Medulla oblongata (tissue), 1 donor: ENCODE results near the gene TESK2.

ENCODE experiments used
- DNase-seq: peaks from one replicate; pipeline ENCODE4 v3.0.0-alpha.2; 2015; ENCODE audit errors: extremely low spot score

TESK2 gene

DNA sequence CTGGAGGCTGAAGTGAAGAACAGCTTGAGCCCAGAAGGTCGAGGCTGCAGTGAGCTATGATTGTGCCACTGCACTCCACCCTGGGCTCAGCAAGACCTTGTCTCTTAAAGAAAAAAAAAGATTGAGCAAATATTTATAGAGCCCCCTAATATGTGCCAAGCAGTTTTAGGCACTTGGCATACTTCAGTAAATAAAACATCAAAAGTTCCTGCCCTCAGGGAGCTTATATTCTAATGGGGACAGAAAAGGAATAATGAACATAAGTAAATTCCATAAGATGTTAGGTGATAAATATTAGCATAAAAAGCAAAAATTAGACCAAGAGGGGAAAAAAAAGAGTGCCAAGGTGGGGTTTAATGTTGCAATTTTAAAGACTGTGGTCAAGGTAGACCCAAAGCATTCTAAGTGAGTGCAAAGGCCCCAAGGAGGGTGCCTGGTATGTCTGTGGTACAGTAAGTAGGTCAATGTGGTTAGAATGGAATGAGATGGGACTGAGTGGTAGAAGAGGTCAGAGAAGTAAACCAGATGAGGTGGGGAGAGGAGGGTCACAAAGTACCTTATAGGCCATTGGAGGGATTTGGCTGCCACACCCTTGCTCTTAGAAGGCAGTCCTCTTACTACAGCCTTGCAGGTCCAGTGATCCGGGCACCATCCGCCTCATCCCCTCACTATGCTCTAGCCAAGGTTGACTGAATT lies 153.2 kb downstream of the TESK2 start:
- DNase-seq = no peak

DNA sequence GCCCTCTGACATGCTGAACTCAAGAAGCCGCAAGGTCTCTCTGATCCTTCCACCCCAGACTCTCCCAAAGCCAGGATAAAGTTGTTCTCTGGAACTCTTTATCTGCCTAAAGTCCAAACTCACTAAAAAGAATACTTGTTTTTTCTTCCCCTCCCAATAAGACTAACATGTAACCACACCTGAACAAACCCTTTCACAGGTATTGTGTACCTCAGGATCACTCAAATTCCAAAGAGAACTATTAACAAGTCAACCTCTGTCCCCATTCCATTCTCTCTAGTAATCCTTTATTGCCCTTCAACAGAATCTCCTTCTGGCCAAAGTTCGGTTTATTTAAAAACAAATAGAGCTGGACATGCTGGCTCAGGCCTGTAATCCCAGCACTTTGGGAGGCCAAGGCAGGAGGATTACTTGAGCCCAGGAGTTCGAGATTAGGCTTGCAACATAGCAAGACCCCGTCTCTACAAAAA lies 155.1 kb downstream of the TESK2 start:
- DNase-seq = no peak

DNA sequence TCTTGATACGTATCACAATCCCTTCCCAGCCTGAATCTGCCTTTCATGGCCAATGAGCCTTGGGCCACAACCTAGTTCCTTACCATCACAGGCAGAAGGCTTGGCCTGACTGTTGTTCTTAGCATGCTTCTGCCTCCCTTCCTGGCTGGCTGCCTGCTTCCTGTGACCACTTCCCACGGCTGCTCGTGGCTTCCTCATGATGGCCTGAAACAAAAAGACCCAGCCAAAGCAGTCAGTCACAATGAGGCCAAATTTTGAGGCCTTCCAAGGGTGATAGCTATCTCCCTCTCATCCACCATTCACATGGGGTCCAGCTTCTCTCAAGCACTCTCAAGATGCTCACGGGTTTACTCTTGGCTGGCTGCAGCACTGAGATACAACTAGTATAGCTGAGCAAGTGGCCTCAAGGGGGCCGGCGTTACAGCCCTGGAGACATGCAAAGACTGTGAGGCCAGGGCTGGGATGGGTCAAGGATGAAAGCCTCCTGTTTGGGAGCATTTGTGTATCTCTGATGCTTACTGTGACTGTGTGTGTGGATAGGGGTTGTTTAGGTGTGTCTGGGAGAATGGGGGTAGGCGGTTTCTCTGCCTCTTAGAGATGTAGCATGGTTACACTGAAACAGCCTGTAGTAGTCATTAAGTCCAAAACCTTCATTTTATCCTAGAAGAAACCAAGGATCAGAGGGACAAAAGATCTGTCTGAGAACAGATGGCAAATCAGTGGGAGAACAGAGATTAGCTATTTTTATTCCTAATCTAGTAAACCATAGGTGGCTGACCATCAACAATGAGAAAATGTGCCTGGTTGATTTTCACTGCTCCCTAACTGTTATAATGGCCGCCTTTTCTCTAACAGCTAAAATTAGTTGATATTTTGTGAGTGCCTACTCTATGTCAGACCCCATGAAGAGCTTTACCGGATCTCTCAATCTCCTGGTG lies 156.4 kb downstream of the TESK2 start:
- DNase-seq = peak; percentile 66

DNA sequence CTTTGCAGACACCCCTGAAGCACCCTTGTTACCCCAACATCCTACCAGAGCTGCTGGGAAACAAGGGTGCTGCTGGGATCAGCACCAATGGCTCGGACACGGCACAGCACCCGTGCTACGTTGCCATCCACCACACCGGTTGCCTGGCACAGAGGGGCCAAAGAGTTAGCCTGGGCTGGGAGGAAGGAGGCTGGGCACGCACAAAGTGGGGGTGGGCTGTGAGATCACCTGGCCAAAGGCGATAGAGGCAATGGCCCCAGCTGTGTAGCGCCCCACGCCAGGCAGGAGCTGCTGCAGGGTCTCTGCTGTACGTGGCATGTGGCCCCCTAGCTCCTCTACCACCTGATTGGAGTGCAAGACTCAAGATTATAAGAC lies 158.6 kb downstream of the TESK2 start:
- DNase-seq = no peak

DNA sequence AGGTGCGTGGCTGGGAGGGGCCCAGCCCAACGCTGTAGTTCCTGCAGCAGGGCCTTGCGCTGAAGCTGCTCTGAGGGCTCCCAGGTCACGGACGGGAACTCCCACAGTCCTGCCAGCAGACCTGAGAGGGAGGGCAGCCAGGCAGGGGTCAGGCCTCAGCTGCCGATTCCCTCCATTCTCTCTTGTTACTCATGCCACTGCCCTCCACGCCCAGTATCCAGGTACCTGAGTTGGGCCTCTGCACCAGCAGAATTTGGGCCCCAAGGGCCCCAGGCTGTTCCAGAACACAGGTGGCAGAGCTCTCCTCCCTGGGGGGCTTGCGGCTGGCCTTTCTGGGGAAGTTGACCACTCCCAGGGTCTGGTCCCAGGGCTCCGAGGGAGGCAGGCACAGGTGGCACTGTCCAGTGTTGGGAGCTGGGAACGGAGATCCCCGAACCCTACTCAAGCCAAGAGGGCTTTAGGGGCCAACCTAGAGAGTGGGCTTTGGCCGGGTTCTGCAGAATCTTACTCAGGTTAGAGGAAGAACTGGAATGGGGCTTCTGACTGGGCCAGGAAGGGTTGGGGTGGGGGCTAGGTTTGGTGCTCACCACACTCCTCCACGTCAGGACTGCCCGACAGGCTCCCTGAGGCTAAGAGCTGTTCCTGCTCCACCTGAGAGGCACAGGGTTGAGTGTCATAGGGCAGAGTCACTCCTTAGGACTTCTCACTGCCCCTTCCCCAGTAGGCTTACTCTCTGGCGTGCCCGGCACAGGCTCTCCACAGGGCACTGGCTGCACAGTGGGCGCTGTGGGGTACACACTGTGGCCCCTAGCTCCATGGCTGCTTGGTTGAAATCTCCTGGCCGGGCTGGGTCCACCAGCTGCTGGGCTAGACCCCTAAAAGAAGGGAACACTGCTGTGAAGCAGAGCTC lies 159.3 kb downstream of the TESK2 start:
- no peak for DNase-seq

DNA sequence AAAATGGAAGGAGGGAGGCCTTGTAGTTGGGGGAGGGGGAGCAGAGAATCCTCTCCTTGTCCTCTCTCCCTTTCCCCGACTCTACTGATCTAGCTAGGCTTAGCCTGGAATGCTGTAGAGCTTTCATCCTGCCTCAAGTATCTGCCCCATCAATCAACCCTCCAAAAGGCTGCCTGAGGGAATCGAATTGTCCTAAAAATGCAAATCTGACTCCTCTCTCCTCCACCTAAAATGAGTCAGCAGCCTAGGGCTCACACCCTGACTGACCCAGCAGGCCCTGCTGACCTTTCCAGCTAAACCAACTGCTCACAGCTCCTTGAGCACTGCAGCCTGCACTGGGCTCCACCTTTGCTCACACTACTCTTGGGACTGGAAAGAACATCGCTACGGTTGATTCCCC lies 161.5 kb downstream of the TESK2 start:
- no peak for DNase-seq

DNA sequence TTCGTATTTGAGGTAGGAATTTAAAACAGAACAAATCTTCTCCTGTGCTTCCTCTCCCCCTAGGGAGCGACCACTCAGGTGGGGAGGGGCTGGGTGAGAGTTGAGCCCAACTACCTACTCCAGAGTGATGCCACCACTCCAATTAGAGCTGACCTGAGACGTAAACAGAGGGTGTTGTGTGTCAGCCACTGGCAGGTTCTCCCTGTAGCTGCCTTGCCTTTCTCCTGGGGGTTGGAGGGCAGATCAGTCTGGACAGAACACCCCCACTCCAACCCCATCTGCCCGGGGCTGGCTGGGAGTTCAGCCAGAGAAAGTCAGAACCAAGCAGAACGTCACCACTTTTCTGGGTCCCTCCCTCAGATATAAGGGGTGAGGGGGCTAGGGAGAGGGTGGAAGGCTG lies 162.3 kb downstream of the TESK2 start:
- no peak for DNase-seq

DNA sequence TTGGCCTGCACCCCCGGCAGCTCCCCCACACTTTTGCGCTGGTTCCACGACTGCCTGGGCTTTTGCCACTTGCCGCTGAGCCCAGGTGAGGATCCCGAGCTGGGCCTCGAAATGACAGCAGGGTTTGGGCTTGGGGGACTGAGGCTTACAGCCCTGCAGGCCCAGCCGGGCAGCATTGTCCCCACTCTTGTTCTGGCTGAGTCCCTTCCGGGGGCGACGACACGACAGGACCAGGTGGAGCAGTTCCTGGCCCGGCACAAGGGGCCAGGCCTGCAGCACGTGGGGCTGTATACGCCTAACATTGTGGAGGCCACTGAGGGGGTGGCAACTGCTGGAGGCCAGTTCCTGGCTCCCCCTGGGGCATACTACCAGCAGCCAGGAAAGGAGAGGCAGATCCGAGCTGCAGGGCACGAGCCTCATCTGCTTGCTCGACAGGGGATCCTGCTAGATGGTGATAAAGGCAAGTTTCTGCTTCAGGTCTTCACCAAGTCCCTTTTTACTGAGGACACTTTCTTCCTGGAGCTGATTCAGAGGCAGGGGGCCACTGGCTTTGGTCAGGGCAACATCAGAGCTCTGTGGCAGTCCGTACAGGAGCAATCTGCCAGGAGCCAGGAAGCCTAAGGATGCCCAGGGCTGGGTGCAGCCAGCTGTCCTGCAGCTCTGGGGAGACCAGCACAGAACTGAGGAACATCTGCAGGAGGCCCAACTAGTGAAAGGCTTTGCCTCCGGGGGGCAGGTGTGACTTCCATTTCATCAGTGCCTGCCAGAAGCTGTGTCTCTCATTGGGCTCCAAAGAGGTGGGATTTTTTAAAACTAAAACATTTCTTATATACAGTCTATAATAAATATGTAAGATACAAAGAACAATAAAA lies 163.1 kb downstream of the TESK2 start:
- no peak for DNase-seq

DNA sequence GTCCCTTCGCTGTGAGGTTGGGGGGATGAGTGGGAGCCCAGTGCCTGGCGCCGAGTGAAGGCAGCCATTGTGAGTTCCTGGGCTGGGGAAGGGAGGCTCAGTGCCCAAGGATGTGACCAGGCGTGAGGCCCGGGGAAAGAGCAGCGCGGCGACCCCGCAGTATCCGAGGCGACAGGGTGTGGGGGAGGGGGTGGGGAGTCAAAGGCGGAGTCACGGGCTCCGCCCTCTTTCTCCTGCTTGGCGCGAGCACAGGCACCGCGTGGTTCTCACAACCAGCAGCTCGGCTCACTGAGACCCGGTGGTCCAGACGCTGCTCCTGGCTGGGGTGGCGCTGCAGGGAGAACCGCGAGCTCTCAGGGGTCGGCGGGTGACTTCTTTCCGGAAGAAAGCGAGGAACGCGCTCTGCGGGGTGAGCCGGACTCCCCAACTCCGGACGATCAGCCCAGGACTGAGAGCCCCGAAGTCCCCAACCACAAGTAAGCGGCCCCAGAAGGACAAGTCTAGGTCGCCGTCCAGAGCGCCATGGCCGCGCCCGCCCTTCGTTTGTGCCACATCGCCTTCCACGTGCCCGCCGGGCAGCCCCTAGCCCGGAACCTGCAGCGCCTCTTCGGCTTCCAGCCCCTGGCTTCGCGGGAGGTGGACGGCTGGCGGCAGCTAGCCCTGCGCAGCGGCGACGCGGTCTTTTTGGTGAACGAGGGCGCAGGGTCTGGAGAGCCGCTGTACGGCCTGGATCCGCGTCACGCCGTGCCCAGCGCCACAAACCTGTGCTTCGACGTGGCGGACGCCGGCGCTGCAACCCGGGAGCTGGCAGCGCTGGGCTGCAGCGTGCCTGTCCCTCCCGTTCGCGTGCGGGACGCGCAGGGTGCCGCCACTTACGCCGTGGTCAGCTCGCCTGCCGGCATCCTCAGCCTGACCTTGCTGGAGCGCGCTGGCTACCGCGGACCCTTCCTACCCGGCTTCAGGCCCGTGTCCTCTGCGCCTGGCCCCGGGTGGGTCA lies 164.0 kb downstream of the TESK2 start, which contains the start of gene HPDL:
Gene HPDL (plus strand): TSS at position 269 of the 997 bp plus-strand sequence. CDS start 254 bp downstream, at position 523.
- DNase-seq = peak; percentile 89

DNA sequence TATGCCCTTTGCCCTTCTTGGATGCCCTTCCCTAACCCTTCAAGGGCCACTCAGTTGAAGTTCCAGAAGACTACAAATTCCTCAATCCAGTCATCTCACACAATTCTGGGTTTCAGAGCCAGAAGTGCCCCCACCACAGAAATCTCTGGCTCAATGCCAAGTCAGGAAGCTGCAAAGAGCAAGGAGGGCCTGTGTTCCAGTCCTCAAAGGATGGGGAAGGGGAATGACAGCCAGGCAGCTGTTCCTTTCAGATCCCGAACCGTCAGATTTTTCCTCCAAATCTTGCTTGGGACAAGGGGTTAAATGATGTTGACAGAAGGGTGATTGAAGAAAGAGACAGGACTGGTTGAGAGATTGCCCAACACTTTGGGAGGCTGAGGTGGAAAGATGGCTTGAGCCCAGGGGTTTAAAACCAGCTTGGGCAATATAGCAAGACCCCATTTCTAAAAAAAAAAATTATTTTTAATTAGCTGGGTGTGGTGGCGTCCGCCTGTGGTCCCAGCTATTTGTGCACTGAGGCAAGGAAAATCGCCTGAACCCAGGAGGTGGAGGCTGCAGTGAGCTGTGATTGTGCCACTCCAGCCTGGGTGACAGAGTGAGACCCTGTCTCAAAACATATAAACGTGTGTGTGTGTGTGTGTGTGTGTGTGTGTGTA lies 165.0 kb downstream of the TESK2 start:
- DNase-seq = peak; percentile 64

DNA sequence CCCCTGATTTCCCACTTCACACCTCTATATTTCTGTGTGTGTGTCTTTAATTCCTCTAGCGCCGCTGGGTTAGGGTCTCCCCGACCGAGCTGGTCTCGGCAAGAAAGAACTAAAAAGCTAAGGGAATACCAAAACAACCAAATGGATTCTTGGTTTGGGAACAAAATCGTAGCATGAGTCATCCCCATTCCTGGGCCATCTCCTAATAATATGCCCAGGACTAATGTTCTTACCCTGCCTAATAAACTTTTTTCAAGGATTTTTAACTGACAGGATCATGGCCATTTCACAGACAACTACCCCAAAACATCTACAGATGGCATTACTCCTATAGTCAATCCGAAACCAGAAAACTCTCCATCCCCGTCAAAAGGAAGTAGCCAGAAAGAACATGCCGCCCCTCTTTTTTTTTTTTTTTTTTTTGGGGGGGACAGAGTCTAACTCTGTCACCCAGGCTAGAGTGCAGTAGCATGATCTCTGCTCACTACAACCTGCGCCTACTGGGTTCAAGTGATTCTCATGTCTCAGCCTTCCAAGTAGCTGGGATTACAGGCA lies 168.4 kb downstream of the TESK2 start:
- no peak for DNase-seq

DNA sequence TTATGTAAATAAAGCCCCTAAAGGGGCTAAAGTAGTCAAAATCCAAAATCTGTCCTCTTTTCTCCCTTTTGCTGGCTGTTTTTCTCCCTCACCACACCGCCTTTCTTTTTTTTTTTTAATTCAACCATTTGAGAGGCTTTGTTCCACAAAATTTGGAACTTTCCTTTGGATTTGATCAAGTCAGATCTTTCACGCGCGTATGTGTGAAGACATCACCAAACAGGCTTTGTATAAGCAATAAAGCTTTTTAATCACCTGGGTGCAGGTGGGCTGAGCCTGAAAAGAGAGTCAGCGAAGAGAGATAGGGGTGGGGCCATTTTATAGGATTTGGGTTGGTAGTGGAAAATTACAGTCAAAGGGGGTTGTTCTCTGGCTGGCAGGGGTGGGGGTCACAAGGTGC lies 169.5 kb downstream of the TESK2 start:
- DNase-seq = no peak

DNA sequence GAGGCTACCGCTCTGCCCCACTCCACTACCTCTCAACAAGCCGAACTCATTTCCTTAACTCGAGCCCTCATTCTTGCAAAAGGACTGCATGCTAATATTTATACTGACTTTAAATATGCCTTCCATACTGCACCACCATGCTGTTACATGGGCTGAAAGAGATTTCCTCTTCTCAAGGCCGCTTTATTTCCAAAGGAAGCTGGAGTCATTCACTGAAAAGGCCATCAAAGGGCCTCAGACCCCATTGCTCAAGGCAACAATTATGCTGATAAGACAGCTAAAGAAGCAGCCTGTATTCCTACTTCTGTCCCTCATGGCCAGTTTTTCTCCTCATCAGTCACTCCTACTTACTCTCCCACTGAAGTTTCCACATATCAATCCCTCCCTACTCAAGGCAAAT lies 171.2 kb downstream of the TESK2 start:
- DNase-seq = no peak

DNA sequence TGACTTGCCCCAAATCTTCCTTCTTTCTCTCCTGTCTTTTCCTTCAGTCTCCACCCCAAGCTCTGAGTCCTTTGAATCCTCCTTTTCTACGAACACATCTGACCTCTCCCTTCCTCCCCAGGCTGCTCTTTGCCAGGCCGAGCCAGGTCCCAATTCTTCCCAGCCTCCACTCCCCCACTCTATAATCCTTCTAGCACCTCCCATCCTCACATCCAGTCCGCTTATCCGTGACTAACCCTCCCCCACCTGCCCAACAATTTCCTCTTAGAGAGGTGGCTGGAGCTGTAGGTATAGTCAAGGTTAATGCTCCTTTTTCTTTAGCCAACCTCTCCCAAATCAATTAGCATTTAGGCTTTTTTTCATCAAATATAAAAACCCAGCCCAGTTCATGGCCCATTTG lies 173.8 kb downstream of the TESK2 start:
- no peak for DNase-seq

DNA sequence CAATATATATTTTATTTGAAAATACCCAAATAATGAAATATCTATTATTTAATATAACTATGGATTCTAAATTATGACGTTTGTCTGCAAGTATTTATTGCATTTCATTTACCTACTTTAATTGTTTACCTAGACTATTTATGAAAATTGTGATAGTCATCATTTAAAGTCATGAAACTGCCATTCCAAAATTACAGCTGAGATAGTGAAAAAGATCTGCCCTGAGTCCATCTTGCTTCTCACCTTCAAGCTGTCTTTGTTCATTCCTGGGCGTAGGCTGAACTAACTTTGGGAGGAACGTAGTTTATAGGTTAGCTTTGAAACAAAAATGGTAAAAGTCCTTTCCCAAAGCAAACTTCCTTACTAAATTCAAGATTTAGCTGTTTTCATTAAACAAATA lies 176.7 kb downstream of the TESK2 start:
- no peak for DNase-seq

DNA sequence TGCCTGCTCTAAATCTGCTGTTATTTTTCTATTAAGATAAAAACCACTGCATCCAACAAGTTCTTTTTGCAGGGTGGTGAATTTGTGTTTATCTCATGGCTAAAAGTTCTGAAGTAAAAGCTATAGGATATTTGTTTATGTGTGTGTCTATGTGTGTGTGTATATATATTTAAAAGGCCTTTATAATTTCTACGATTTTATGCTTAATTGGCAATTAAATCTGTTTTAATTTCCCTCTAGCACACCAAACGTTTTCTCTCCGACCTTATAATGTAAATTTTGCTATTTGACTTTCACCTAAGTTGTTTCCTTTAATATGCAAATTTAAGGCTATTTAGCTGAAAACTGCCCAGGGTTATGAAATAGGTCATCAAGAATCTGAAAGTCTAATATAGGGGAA lies 184.1 kb downstream of the TESK2 start:
- DNase-seq = no peak

DNA sequence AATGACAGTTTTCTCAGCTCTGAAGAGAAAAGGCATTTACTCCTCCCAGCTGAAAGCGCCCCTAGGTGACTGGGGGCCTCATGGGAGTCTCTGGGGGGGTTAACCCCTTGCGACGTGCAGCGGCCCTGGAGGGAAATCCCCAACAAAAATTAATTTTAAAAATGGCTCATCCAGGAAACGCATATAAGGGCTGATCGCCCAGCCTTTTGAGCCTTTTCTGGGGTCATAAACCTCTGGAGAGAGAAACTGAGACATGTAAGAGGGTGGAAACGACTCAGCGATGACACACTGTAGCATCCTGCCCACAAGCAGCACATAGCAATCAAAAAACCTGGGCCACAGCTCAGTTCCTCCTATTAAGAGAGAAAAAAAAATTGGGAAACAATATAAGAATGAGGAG lies 184.6 kb downstream of the TESK2 start:
- DNase-seq = no peak

DNA sequence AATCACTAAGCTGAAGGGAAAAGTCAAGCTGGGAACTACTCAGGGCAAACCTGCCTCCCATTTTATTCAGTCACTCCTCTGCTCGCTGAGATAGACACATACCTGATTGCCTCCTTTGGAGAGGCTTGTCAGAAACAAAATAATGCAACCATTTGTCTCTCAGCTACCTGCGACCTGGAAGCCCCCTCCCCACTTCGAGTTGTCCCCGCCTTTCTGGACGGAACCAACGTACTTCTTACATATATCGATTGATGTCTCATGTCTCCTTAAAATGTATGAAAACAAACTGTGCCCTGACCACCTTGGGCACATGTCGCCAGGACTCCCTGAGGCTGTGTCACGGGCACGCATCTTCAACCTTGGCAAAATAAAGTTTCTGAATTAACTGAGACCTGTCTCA lies 185.7 kb downstream of the TESK2 start:
- DNase-seq = no peak
